ENCODE data around the gene FNIP2. TPM values are rescaled to one million over a fixed set of nuclear protein-coding genes. Genes with fewer than 3 reads are reported as not detected.

The FNIP2 gene
- total and polyA plus RNA-seq, 10 of the 15 experiments (the other 5 are each of a cell fraction or from before 2014, with no cell fraction given), result 0.03 to 0.38 (median 0.15) TPM

DNA sequence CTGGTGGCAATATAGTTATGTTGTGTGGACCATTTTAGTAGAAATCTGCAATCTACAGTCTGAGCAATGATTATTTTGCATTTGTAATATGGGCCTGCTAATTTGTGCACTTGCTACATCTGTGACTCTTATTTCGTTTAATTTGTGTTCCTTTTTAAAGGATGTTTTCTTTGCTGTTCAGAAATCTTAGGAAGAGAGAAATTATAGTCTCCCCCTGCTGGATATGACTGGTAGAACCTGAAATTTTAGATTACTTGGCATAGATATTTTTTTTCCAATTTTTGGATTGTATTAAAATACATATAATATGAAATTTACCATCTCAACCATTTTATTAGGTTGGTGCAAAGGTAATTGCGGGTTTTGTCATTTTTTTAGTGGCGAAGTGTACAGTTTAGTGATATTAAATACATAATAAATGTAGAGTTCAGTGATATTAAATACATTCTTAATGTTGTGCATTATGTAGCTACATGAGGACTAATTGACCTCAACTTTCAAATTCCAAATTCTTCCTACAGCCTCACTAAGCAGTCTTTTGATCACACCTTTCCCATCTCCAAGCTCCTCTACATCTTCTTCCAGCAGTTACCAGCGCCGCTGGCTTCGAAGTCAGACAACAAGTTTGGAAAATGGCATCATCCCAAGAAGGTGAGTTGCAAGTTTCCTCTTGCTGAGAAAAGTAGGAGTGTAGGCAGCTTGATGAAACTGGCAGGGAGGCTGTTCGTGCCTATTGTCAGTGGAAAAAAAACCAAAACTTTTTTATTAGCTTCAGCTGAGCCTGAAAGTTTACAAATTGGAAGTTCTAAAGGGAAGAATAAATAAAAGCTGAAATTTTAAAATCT is 82.2 kb downstream of the FNIP2 start:
- Histone ChIP-seq H3K27ac (ENCODE audit: control insufficient read depth, insufficient read depth) (no peak overlapping the region), H4K20me1 (ENCODE audit: control insufficient read depth, insufficient read depth) (no peaks in the 10 kb centered on the region), H3K9ac (ENCODE audit: control insufficient read depth, insufficient read depth, low read length) (no peak overlapping the region), H3K4me3 (no peak overlapping the region), H3K79me2 (ENCODE audit: control insufficient read depth, insufficient read depth, low read length) (no peaks in the 10 kb centered on the region), H3K4me1 (ENCODE audit: control insufficient read depth, insufficient read depth, low read length) (no peaks in the 10 kb centered on the region), H3K4me2 (ENCODE audit: control insufficient read depth, insufficient read depth) (no peak overlapping the region), H3K36me3 (ENCODE audit: control insufficient read depth in 2 of 2, insufficient read depth in 2 of 2, low read length in 1 of 2) (no peaks in the 10 kb centered on the region), H3K27me3 (replicated peaks in 1 of 2; ENCODE audit: control insufficient read depth in 2 of 2, insufficient read depth in 2 of 2, low read length in 1 of 2) (no peaks in the 10 kb centered on the region; a peak in 1 of 4 replicates), H2AFZ (ENCODE audit: control insufficient read depth, low read depth, low read length) (no peak overlapping the region), H3K9me3 (replicated peaks; ENCODE audit: control insufficient read depth, insufficient read depth, low read length) (no peaks in the 10 kb centered on the region)
- CTCF ChIA-PET, result interaction anchor here (0.8 to 11.4 kb wide), 49 partner anchors 9 to 605 kb away, joined by 3 to 153 read pairs (median 7); partner anchors contain the start of genes FNIP2 and PPID
- intact Hi-C loops (cut with micrococcal nuclease; ENCODE audit: unreplicated experiment), result loop anchor here (1.0 kb wide), 1 partner anchor 121 kb away; no protein-coding TSS in a partner anchor
- DNase-seq (ENCODE audit: low read depth, low spot score), result no peak
- 41% methylated on average over 7 of the region's 7 CpGs for WGBS (ENCODE audit: insufficient coverage, insufficient replicate concordance, low lambda C conversion rate, missing lambda C conversion rate)
- in situ Hi-C loops (cut with MboI), result no loop called here
- SMC1A ChIA-PET (ENCODE audit: uncharacterized antibody, unreplicated experiment), result interaction anchor here (0.6 to 4.8 kb wide), 54 partner anchors 10 to 459 kb away, joined by 3 to 50 read pairs (median 5); partner anchors contain the start of genes FNIP2 and PPID
- BruUV-seq (replicated peaks), result no TSS peak
- RAD21 ChIA-PET (ENCODE audit: unreplicated experiment), result interaction anchor here (0.7 to 4.9 kb wide), 39 partner anchors 11 to 465 kb away, joined by 3 to 39 read pairs (median 5); no protein-coding TSS in a partner anchor
- POLR2A ChIA-PET, result interaction anchor here (0.5 to 1.5 kb wide), 5 partner anchors 10 to 331 kb away, joined by 3 to 7 read pairs (median 4); no protein-coding TSS in a partner anchor
- FAIRE-seq, result no peak
- ATAC-seq, result peak; percentile 35; the same call in 1 of the 3 replicates
- TF ChIP-seq BMI1 (IDR thresholded peaks at IDR 0.05; ENCODE audit: borderline replicate concordance), result peak; percentile 38; the same call in 1 of the 2 replicates
- 0 out of 2 replicates have a peak, but pooled peaks have one; percentile 26 for TF ChIP-seq NBN (IDR thresholded peaks at IDR 0.05)
- TF ChIP-seq, protein P1, sequence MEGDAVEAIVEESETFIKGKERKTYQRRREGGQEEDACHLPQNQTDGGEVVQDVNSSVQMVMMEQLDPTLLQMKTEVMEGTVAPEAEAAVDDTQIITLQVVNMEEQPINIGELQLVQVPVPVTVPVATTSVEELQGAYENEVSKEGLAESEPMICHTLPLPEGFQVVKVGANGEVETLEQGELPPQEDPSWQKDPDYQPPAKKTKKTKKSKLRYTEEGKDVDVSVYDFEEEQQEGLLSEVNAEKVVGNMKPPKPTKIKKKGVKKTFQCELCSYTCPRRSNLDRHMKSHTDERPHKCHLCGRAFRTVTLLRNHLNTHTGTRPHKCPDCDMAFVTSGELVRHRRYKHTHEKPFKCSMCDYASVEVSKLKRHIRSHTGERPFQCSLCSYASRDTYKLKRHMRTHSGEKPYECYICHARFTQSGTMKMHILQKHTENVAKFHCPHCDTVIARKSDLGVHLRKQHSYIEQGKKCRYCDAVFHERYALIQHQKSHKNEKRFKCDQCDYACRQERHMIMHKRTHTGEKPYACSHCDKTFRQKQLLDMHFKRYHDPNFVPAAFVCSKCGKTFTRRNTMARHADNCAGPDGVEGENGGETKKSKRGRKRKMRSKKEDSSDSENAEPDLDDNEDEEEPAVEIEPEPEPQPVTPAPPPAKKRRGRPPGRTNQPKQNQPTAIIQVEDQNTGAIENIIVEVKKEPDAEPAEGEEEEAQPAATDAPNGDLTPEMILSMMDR (IDR thresholded peaks at IDR 0.05 in 2 of 3, conservative IDR thresholded peaks at IDR 0.05 in 1 of 3; ENCODE audit: control insufficient read depth in 2 of 3, extremely low read depth in 1 of 3, insufficient read depth in 1 of 3, low read depth in 3 of 3, low read length in 3 of 3), result peak; percentile 49 to 55 (median 53); a peak in 5 of 6 replicates
- TF ChIP-seq KLF5 (IDR thresholded peaks at IDR 0.05; ENCODE audit: partially characterized antibody), result no peak
- TF ChIP-seq RAD21 (IDR thresholded peaks at IDR 0.05; ENCODE audit: insufficient read depth, low read depth, low read length), result peak; percentile 50
- TF ChIP-seq CBX5 (IDR thresholded peaks at IDR 0.05; ENCODE audit: low read depth), result no peak
- TF ChIP-seq, protein P2, sequence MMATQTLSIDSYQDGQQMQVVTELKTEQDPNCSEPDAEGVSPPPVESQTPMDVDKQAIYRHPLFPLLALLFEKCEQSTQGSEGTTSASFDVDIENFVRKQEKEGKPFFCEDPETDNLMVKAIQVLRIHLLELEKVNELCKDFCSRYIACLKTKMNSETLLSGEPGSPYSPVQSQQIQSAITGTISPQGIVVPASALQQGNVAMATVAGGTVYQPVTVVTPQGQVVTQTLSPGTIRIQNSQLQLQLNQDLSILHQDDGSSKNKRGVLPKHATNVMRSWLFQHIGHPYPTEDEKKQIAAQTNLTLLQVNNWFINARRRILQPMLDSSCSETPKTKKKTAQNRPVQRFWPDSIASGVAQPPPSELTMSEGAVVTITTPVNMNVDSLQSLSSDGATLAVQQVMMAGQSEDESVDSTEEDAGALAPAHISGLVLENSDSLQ (IDR thresholded peaks at IDR 0.05), result no peak
- TF ChIP-seq ZNF24 (IDR thresholded peaks at IDR 0.05), result 0 out of 2 replicates have a peak, but pooled peaks have one; percentile 23
- no peak for TF ChIP-seq SIX5 (IDR thresholded peaks at IDR 0.05; ENCODE audit: low read depth, low read length, severe bottlenecking)
- no peak for TF ChIP-seq LARP7 (IDR thresholded peaks at IDR 0.05)
- TF ChIP-seq, protein P3, sequence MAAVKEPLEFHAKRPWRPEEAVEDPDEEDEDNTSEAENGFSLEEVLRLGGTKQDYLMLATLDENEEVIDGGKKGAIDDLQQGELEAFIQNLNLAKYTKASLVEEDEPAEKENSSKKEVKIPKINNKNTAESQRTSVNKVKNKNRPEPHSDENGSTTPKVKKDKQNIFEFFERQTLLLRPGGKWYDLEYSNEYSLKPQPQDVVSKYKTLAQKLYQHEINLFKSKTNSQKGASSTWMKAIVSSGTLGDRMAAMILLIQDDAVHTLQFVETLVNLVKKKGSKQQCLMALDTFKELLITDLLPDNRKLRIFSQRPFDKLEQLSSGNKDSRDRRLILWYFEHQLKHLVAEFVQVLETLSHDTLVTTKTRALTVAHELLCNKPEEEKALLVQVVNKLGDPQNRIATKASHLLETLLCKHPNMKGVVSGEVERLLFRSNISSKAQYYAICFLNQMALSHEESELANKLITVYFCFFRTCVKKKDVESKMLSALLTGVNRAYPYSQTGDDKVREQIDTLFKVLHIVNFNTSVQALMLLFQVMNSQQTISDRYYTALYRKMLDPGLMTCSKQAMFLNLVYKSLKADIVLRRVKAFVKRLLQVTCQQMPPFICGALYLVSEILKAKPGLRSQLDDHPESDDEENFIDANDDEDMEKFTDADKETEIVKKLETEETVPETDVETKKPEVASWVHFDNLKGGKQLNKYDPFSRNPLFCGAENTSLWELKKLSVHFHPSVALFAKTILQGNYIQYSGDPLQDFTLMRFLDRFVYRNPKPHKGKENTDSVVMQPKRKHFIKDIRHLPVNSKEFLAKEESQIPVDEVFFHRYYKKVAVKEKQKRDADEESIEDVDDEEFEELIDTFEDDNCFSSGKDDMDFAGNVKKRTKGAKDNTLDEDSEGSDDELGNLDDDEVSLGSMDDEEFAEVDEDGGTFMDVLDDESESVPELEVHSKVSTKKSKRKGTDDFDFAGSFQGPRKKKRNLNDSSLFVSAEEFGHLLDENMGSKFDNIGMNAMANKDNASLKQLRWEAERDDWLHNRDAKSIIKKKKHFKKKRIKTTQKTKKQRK (IDR thresholded peaks at IDR 0.05; ENCODE audit: low read depth, low read length), result no peak
- no peak for TF ChIP-seq ESRRA (IDR thresholded peaks at IDR 0.05; ENCODE audit: low read length)
- TF ChIP-seq NFYA (IDR thresholded peaks at IDR 0.05; ENCODE audit: borderline replicate concordance, low read depth, low read length), result no peak
- no peak for TF ChIP-seq PAX8 (IDR thresholded peaks at IDR 0.05)
- TF ChIP-seq, protein P4, sequence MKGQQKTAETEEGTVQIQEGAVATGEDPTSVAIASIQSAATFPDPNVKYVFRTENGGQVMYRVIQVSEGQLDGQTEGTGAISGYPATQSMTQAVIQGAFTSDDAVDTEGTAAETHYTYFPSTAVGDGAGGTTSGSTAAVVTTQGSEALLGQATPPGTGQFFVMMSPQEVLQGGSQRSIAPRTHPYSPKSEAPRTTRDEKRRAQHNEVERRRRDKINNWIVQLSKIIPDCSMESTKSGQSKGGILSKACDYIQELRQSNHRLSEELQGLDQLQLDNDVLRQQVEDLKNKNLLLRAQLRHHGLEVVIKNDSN (IDR thresholded peaks at IDR 0.05; ENCODE audit: borderline replicate concordance, extremely low read length, insufficient read depth, low read depth, low read length), result no peak

All from GM12878 (cell line).